ENCODE data around the gene TWIST1.

DNA sequence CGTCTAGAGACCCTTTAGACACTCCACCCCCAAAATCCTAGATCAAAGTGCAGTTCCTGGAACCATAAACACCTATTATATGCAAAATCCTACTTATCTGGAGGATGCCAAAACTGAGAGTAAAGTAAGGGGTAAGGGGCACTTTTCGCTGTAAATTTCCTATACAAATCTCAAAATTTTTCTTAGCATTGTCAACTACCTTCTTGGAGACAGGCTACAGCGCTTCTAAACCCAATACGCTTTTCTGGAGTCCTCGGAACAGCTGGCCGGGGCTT, 10.4 kb downstream of the TWIST1 start:
- no peak for TF ChIP-seq SUZ12 (IDR thresholded peaks at IDR 0.05; ENCODE audit: extremely low read depth, insufficient read depth, insufficient read length)
- TF ChIP-seq YY1 (IDR thresholded peaks at IDR 0.05; ENCODE audit: insufficient read depth, insufficient read length) = no peak
- no peak for TF ChIP-seq ZNF274 (IDR thresholded peaks at IDR 0.05; ENCODE audit: low read depth, low read length)

Data from NT2/D1 (cell line).